A673 (cell line): Measurements from ENCODE around the gene MCCD1. TPM values are rescaled to one million over a fixed set of nuclear protein-coding genes. Genes with fewer than 3 reads are reported as not detected.
A peak's percentile ranks its signal among the peaks of the same experiment; 100 is the strongest.
"Not testable (repeated sequence)": the region's sequence is repeated elsewhere in the genome, so short reads cannot be mapped to it uniquely, and the experiment has no call there.

Experiments used
- BruUV-seq: library from RNA; stranded (reverse); fragments of 400-500 nt; replicated peaks from 2 replicates; lab custom pipeline; 2021; lab: Mats Ljungman, UMichigan
- CTCF ChIA-PET: fragments of 300-600 bp; sonication (Branson Sonifier 250); formaldehyde crosslinking; loops from one replicate; lab custom pipeline; 2022; ENCODE audit warnings: antibody characterized with exemption; lab: Charles Lee
- POLR2A ChIA-PET: fragments of 300-600 bp; sonication (Branson Sonifier 250); formaldehyde crosslinking; loops from one replicate; lab custom pipeline; 2022; ENCODE audit warnings: antibody characterized with exemption; ENCODE audit not compliant: low non-redundant PET; lab: Charles Lee
- DNase-seq: peaks from one replicate; pipeline ENCODE4 v3.0.0-alpha.2; 2015; ENCODE audit warnings: low spot score
- H3K27ac ChIP-seq: fragments of 200-600 bp; sonication (generic); 2 replicates; pipeline ENCODE4 v1.5.1; 2016; ENCODE audit warnings: mixed run types, low read depth, mild to moderate bottlenecking, mixed read lengths, antibody characterized with exemption, low read length; ENCODE audit not compliant: poor library complexity, severe bottlenecking
- H3K27me3 ChIP-seq: fragments of 200-600 bp; sonication (generic); replicated peaks from 2 replicates; pipeline ENCODE4 v1.6.1; 2017; ENCODE audit warnings: mixed run types, low read depth, mild to moderate bottlenecking, mixed read lengths, antibody characterized with exemption, low read length; ENCODE audit not compliant: insufficient read depth, poor library complexity
- H3K36me3 ChIP-seq: fragments of 200-600 bp; sonication (generic); 2 replicates; pipeline ENCODE4 v1.6.1; 2016; ENCODE audit warnings: mixed run types, mild to moderate bottlenecking, mixed read lengths, antibody characterized with exemption, low read length; ENCODE audit not compliant: insufficient read depth, poor library complexity, severe bottlenecking
- H3K4me1 ChIP-seq: fragments of 200-600 bp; sonication (generic); 2 replicates; pipeline ENCODE4 v1.6.1; 2017; ENCODE audit warnings: mixed run types, mild to moderate bottlenecking, mixed read lengths, antibody characterized with exemption, low read length; ENCODE audit not compliant: insufficient read depth, poor library complexity, severe bottlenecking
- H3K4me3 ChIP-seq: fragments of 200-600 bp; sonication (generic); 2 replicates; pipeline ENCODE4 v1.5.1; 2016; ENCODE audit warnings: low read depth, mixed run types, mild to moderate bottlenecking, mixed read lengths, low read length; ENCODE audit not compliant: poor library complexity, severe bottlenecking
- H3K9me3 ChIP-seq: fragments of 200-600 bp; sonication (generic); 2 replicates; pipeline ENCODE4 v1.6.1; 2016; ENCODE audit warnings: mixed run types, low read depth, mild to moderate bottlenecking, mixed read lengths, antibody characterized with exemption, low read length; ENCODE audit not compliant: poor library complexity, severe bottlenecking
- EZH2 ChIP-seq: fragments of 200-600 bp; sonication (generic); IDR thresholded peaks from 2 replicates; pipeline ENCODE4 v1.6.1; 2017; ENCODE audit warnings: borderline replicate concordance, low read depth, mild to moderate bottlenecking, mixed read lengths, antibody characterized with exemption, low read length; ENCODE audit not compliant: poor library complexity, severe bottlenecking
- intact Hi-C: fragments of 100-400 bp; cut with micrococcal nuclease; formaldehyde crosslinking; loops from one replicate; pipeline ENCODE4 v1.10.0; 2022; ENCODE audit not compliant: unreplicated experiment
- total RNA-seq: library from RNA; stranded (reverse); gene quantifications from 2 replicates; pipeline ENCODE4 v1.2.3, GENCODE V29; 2021
- TF ChIP-seq, protein P1 (sequence below): fragments of 300-800, 200-600 bp; sonication (generic); conservative IDR thresholded peaks from 2 replicates; pipeline ENCODE4 v1.5.1; 2017; ENCODE audit warnings: low read depth, mild to moderate bottlenecking, antibody characterized with exemption, low read length, moderate library complexity, mixed read lengths

Gene MCCD1
- total RNA-seq, 1 experiment from 2014 or later, result not detected

DNA sequence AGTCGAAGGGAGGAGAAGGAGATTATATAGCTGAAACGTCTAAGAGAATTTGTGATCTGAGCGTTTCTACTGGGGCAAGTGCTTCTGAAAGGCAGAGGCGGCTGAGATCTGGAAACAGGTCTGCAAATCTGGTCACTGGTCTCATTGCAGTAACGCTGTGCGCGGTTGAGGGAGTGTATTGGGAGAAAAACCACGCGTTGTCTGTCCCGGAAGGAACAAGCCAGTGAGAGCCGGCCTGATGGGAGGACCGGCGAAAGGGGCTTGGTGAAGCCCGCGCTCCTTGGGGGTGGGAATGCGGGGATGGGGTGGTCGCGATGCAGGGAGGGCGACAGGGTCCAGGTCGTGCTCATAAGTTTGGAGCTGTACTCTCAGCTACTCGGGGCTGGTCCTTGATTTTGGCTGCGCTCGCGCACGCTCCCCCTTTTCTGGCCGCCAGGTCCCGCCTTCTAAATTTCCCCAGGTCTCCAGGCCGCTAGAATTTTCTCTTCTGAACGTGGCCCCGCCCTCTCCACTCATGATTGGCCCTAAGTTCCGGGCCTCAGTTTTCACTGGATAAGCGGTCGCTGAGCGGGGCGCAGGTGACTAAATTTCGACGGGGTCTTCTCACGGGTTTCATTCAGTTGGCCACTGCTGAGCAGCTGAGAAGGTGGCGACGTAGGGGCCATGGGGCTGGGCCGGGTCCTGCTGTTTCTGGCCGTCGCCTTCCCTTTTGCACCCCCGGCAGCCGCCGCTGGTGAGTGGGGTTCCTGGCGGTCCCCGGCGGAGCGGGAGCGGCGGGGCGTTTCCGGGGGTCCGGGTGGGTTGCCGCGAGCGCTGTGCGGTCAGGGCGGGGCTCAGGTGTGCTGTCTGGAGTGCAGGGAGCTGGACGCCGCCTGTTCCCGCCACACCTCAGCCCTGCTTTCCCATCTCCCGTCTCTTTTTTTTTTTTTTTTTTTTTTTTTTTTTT lies 31.0 kb upstream of the MCCD1 start, which contains the start of gene MICB:
MICB (plus strand) TSS at position 615 of the 946 bp plus-strand sequence; CDS start at position 664, 49 bp downstream.
- peaks cover 7% of the 10 kb centered on the region for H3K4me1 ChIP-seq
- no TSS peak for BruUV-seq
- CTCF ChIA-PET, result interaction anchor here (0.6 kb wide), 1 partner anchor 819 kb away, joined by 3 read pairs; no protein-coding TSS in a partner anchor
- intact Hi-C loops, result loop anchor here (5.0 kb wide), 1 partner anchor 44 kb away; the partner anchor contains the start of gene DDX39B
- peak; percentile 92 for DNase-seq
- POLR2A ChIA-PET, result interaction anchor here (0.6 to 0.7 kb wide), 2 partner anchors 44 to 474 kb away, joined by 4 to 9 read pairs; partner anchors contain the start of gene DDX39B
- no peaks in the 10 kb centered on the region for H3K27me3 ChIP-seq
- H3K9me3 ChIP-seq, result no peaks in the 10 kb centered on the region
- H3K36me3 ChIP-seq, result no peaks in the 10 kb centered on the region
- H3K4me3 ChIP-seq, result peak within 1 kb of the TSS; percentile 48
- no peak for TF ChIP-seq EZH2
- TF ChIP-seq, protein P1, sequence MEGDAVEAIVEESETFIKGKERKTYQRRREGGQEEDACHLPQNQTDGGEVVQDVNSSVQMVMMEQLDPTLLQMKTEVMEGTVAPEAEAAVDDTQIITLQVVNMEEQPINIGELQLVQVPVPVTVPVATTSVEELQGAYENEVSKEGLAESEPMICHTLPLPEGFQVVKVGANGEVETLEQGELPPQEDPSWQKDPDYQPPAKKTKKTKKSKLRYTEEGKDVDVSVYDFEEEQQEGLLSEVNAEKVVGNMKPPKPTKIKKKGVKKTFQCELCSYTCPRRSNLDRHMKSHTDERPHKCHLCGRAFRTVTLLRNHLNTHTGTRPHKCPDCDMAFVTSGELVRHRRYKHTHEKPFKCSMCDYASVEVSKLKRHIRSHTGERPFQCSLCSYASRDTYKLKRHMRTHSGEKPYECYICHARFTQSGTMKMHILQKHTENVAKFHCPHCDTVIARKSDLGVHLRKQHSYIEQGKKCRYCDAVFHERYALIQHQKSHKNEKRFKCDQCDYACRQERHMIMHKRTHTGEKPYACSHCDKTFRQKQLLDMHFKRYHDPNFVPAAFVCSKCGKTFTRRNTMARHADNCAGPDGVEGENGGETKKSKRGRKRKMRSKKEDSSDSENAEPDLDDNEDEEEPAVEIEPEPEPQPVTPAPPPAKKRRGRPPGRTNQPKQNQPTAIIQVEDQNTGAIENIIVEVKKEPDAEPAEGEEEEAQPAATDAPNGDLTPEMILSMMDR, result no peak
- H3K27ac ChIP-seq, result no peak within 1 kb of the TSS

DNA sequence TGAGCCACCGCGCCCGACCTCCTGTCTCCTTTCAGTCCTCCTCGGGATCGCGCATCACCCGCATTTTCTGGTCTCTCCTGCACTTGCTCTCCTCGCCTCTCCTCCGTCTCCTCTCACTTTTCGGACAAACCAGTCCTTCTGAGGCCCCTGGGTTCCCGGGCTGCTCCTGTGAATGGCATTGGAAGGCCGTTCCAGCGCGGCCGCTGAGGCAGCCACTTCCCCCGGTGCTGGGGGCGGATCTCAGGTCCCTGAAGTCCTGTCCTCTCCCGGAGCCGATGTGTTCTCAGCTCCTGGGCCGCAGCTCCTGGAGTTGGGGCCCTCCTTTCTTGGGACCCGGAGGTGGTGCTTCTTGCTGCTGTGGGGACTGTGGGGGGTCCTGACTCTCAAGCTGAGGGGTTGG lies 30.0 kb upstream of the MCCD1 start:
- POLR2A ChIA-PET, result interaction anchor here (0.6 kb wide), 1 partner anchor 474 kb away, joined by 9 read pairs; a partner anchor contains a TSS

DNA sequence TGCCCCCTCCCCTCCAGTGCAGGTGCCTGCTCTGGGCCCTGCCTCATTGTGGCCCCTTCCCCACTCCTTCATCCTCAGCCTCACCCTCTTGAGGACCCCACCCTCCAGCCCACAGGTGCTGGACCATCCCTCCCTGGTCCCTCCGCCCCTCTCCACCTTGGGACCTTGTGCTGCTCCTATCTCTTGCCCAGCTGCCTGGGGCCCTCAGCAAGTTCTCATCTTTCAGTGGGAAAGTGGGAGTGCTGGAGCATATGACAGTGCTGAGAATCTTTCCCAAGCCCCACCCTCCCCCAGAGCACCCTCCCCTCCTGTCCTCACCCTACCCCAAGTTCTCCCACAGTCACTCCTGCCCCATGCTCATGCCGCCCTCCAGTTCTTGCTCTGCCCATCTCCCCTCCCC lies 29.1 kb upstream of the MCCD1 start:
- DNase-seq, BruUV-seq, CTCF ChIA-PET, H3K4me3 ChIP-seq, H3K4me1 ChIP-seq, POLR2A ChIA-PET, H3K9me3 ChIP-seq, H3K27me3 ChIP-seq, H3K27ac ChIP-seq, H3K36me3 ChIP-seq: not testable (repeated sequence)
- intact Hi-C loops, result loop anchor here (5.0 kb wide), 1 partner anchor 43 kb away; the partner anchor contains the start of gene DDX39B

More for the DNA sequence above, 30.0 kb upstream of the MCCD1 start:
- DNase-seq, result peak; percentile 16
- TF ChIP-seq, protein P1, result no peak
- no peak for TF ChIP-seq EZH2
- CTCF ChIA-PET, result no interaction called here
- H3K27ac ChIP-seq, result no peak overlapping the region
- peak overlapping the region; percentile 17 for H3K4me3 ChIP-seq
- H3K27me3 ChIP-seq, result no peaks in the 10 kb centered on the region
- BruUV-seq, result no TSS peak
- no peaks in the 10 kb centered on the region for H3K9me3 ChIP-seq
- no peaks in the 10 kb centered on the region for H3K36me3 ChIP-seq
- intact Hi-C loops, result loop anchor here (5.0 kb wide), 1 partner anchor 44 kb away; the partner anchor contains the start of gene DDX39B
- H3K4me1 ChIP-seq, result peaks cover 7% of the 10 kb centered on the region
